ENCODE results near the gene GRM1. TPM values are rescaled to one million over a fixed set of nuclear protein-coding genes. Genes with fewer than 3 reads are reported as not detected.
A peak's percentile ranks its signal among the peaks of the same experiment; 100 is the strongest.

Gene GRM1
- total RNA-seq, 4 donors from 2014 or later = 0.10 TPM; not detected in 3

GRCh38 chr6:146287691-146288369 lies 259.0 kb downstream of the GRM1 start:
- TF ChIP-seq CTCF (IDR thresholded peaks at IDR 0.05) (no peak), POLR2A (IDR thresholded peaks at IDR 0.05) (no peak)
- WGBS, 2 donors = 82 to 88% methylated on average over 1 of the region's 1 CpG
- no peak for DNase-seq (ENCODE audit: low spot score in 2 of 2)
- intact Hi-C loops (cut with DNase I; ENCODE audit: low total_unique reads) = no loop called here
- H3K4me3 ChIP-seq (ENCODE audit: low read depth, poor library complexity, severe bottlenecking) = no peak overlapping the region

GRCh38 chr6:146289816-146290588 lies 261.1 kb downstream of the GRM1 start:
- TF ChIP-seq POLR2A (IDR thresholded peaks at IDR 0.05) (no peak), CTCF (IDR thresholded peaks at IDR 0.05) (no peak)
- 54 to 65% methylated on average over 5 of the region's 5 CpGs for WGBS, 2 donors
- peak in 1 of 2 donors; percentile 61 for DNase-seq (ENCODE audit: low spot score in 2 of 2)
- H3K4me3 ChIP-seq (ENCODE audit: low read depth, poor library complexity, severe bottlenecking) = no peak overlapping the region
- intact Hi-C loops (cut with DNase I; ENCODE audit: low total_unique reads) = no loop called here

- TF ChIP-seq CTCF (IDR thresholded peaks at IDR 0.05) (no peak), POLR2A (IDR thresholded peaks at IDR 0.05) (no peak)
- 59 to 64% methylated on average over 2 of the region's 2 CpGs for WGBS, 2 donors
- no peak overlapping the region for H3K4me3 ChIP-seq (ENCODE audit: low read depth, poor library complexity, severe bottlenecking)
- no peak for DNase-seq (ENCODE audit: low spot score in 2 of 2)
- intact Hi-C loops (cut with DNase I; ENCODE audit: low total_unique reads) = no loop called here
Measured at GRCh38 chr6:146290589-146290901, 261.7 kb downstream of the GRM1 start.

GRCh38 chr6:146292506-146292905 lies 263.6 kb downstream of the GRM1 start:
- intact Hi-C loops (cut with DNase I; ENCODE audit: low total_unique reads) = no loop called here
- DNase-seq (ENCODE audit: low spot score in 2 of 2) = no peak
- TF ChIP-seq POLR2A (IDR thresholded peaks at IDR 0.05) = no peak
- no peak for TF ChIP-seq CTCF (IDR thresholded peaks at IDR 0.05)
- H3K4me3 ChIP-seq (ENCODE audit: low read depth, poor library complexity, severe bottlenecking) = no peak overlapping the region
- WGBS, 2 donors = 84 to 90% methylated on average over 1 of the region's 1 CpG

GRCh38 chr6:146295695-146296094 lies 266.8 kb downstream of the GRM1 start:
- 80 to 84% methylated on average over 4 of the region's 4 CpGs for WGBS, 2 donors
- intact Hi-C loops (cut with DNase I; ENCODE audit: low total_unique reads) = no loop called here
- no peak for DNase-seq (ENCODE audit: low spot score in 2 of 2)
- TF ChIP-seq POLR2A (IDR thresholded peaks at IDR 0.05) (no peak), CTCF (IDR thresholded peaks at IDR 0.05) (no peak)
- H3K4me3 ChIP-seq (ENCODE audit: low read depth, poor library complexity, severe bottlenecking) = no peak overlapping the region

Data from lower leg skin (tissue), 4 donors.